Heart right ventricle (tissue), 16 donors: Measurements from ENCODE around the gene FAM20A. TPM values are rescaled to one million over a fixed set of nuclear protein-coding genes. Genes with fewer than 3 reads are reported as not detected.

Experiments
- ATAC-seq, 8 donors: fragments of 200-7000 bp; cut with Tn5 transposase; one replicate each; pipeline ENCODE4 v1.9.1; 2020; ENCODE audit warnings: mild to moderate bottlenecking in 8 of 8, moderate library complexity in 8 of 8, moderate number of reproducible peaks in 1 of 8
- DNase-seq, 2 donors: peaks; one replicate each; pipeline ENCODE4 v3.0.0-alpha.2; 2020
- H3K27ac ChIP-seq, 10 donors: fragments of 200-600 bp; sonication (generic) in 2 of 10; one replicate each; pipeline versions ENCODE4 v1.5.0 to v1.8.0; 2020 to 2022; ENCODE audit warnings: mild to moderate bottlenecking in 3 of 10
- H3K27me3 ChIP-seq, 7 donors: fragments of 200-600 bp; one replicate each; pipeline ENCODE4 v1.8.0; 2021 to 2022; ENCODE audit warnings: mild to moderate bottlenecking in 2 of 7
- H3K36me3 ChIP-seq, 9 donors: fragments of 200-600 bp; sonication (generic) in 1 of 9; one replicate each; pipeline versions ENCODE4 v1.5.0 to v1.8.0; 2020 to 2022; ENCODE audit warnings: mild to moderate bottlenecking in 2 of 9
- H3K4me1 ChIP-seq, 9 donors: fragments of 200-600 bp; sonication (generic) in 1 of 9; one replicate each; pipeline versions ENCODE4 v1.5.0 to v1.8.0; 2020 to 2022; ENCODE audit warnings: mild to moderate bottlenecking in 4 of 9
- H3K4me3 ChIP-seq, 10 donors: fragments of 200-600 bp; sonication (generic) in 2 of 10; one replicate each; pipeline versions ENCODE4 v1.5.0 to v1.8.0; 2020 to 2022; ENCODE audit warnings: mild to moderate bottlenecking in 7 of 10, moderate library complexity in 2 of 10
- H3K9me3 ChIP-seq, 11 donors: fragments of 200-600 bp in 10 of 11; sonication (generic) in 2 of 11; one replicate each; pipeline versions ENCODE4 v1.5.0 to v1.8.0; 2013 to 2022; ENCODE audit warnings: mild to moderate bottlenecking in 2 of 11, control low read depth in 1 of 11, moderate library complexity in 1 of 11
- CTCF ChIP-seq, 9 donors: fragments of 200-600 bp; sonication (generic) in 2 of 9; IDR thresholded peaks; one replicate each; pipeline versions ENCODE4 v1.5.0 to v1.8.0; 2021 to 2022; ENCODE audit warnings: antibody characterized with exemption in 9 of 9, mild to moderate bottlenecking in 5 of 9, moderate library complexity in 1 of 9
- WGBS, 2 donors: extraction: QIAGEN DNeasy Blood & Tissue Kit; methylation state at CpG; one replicate each; pipeline ENCODE4 v1.1.7; 2013; ENCODE audit warnings: inconsistent platforms in 1 of 2; 5-methylcytosine and 5-hydroxymethylcytosine counted together
- intact Hi-C, 10 donors: fragments of 100-400 bp; cut with DNase I; formaldehyde crosslinking; loops; one replicate each; pipeline versions ENCODE4 v1.11.1 to v1.14.2; 2022
- polyA plus RNA-seq, 2 donors: library from polyadenylated mRNA; stranded (reverse); fragments of 200-250 nt; gene quantifications; one replicate each; pipeline ENCODE4 v1.2.3, GENCODE V29; 2013
- total RNA-seq, 10 donors: library from RNA; stranded (reverse); fragmentation: NEBNext Ultra II Directional in 3 of 10; extraction: Animal tissue kit (Norgen Biotek cat#: 25700) in 3 of 10; gene quantifications; one replicate each; pipeline versions ENCODE4 v1.2.1 to v1.2.4, GENCODE V29; 2021 to 2023
- donor health status: Arrhythmogenic right ventricular cardiomyopathy.
- donor health status: ischemic (EF 13 %, LVEDD 7.1; RV severe dilation, severe dysfunction).
- donor health status: healthy with polysubstance abuse.
- donor health status: DM: no; HTN: yes; CAD: no.
- donor health status: DM: no; HTN: no; CAD: no.
- donor health status: ischemic (EF 25% LVEDD 6.9; RV normal size, moderate dysfunction).
- donor health status: ischemic (EF 25% LVEDD 5.7; RV mildly dilated, moderate dysfunction).
- donor health status: healthy.
- donor health status: DM: yes; HTN: yes; CAD: no.
- donor health status: Ischemic cardiomyopathy.
- donor health status: ischemic (EF 35%, LVEDD 5.7; RV mildly dilated, moderate dysfunction).
- donor health status: nonischemic (EF 11% LVEDD 7.7; RV severe dilation, severe dysfunction).
- donor health status: DM: yes; HTN: yes; CAD: no.
- donor health status: PGD.
- donor health status: ischemic (EF 29% LVEDD 5.4; RV normal size, mild dysfunction).
- donor health status: nonischemic (EF 23%, LVEDD 6.1; RV moderate dilation, normal function).

The FAM20A gene
- total and polyA plus RNA-seq, 12 donors: 3.1 to 18.1 (median 7.7) TPM

GRCh38 chr17:68512247-68512959 lies 88.8 kb downstream of the FAM20A start, which contains the start of gene PRKAR1A:
Gene PRKAR1A, plus strand, starts transcription at chr17:68512430. Its CDS starts 2,970 bp downstream, at chr17:68515400.
- WGBS, 2 donors: 1% methylated on average over 69 to 81 of the region's 81 CpGs
- H3K36me3 ChIP-seq: peaks cover 0 to 26% (median 10%) of the 10 kb centered on the region in 9 donors
- DNase-seq (peak; percentile 94 to 96), ATAC-seq (peak; percentile 91 to 96 (median 94))
- TF ChIP-seq CTCF (IDR thresholded peaks at IDR 0.05): peak in 3 of 9 donors; percentile 4 to 25 (median 11)
- peak within 1 kb of the TSS; percentile 94 to 100 (median 99) for H3K27ac ChIP-seq
- peaks cover 5 to 78% (median 55%) of the 10 kb centered on the region in 9 donors for H3K4me1 ChIP-seq
- no peaks in the 10 kb centered on the region for H3K27me3 ChIP-seq
- H3K4me3 ChIP-seq: peak within 1 kb of the TSS; percentile 65 to 90 (median 84)
- intact Hi-C loops: loop anchor here in 9 of 10 donors (1.0 to 5.0 kb wide), 6 partner anchors 40 to 56 kb away; partner anchors contain the start of gene WIPI1 (in 2 of the 9)
- H3K9me3 ChIP-seq: no peaks in the 10 kb centered on the region

GRCh38 chr17:68511671-68512246 lies 89.4 kb downstream of the FAM20A start:
- TF ChIP-seq CTCF (IDR thresholded peaks at IDR 0.05): peak in 2 of 9 donors; percentile 41 to 45

GRCh38 chr17:68511254-68511670 lies 89.9 kb downstream of the FAM20A start:
- H3K27ac ChIP-seq: peak overlapping the region; percentile 94 to 100 (median 99)
- peak in 2 of 9 donors; percentile 18 to 29 for TF ChIP-seq CTCF (IDR thresholded peaks at IDR 0.05)
- peak overlapping the region; percentile 65 to 90 (median 84) for H3K4me3 ChIP-seq
- peaks cover 5 to 71% (median 46%) of the 10 kb centered on the region in 9 donors for H3K4me1 ChIP-seq
- 6 to 15% methylated on average over 10 of the region's 10 CpGs for WGBS, 2 donors
- peaks cover 0 to 14% (median 0%) of the 10 kb centered on the region in 9 donors for H3K36me3 ChIP-seq
- intact Hi-C loops: loop anchor here in 6 of 10 donors (5.0 kb wide), 3 partner anchors 39 to 54 kb away; partner anchors contain the start of gene WIPI1 (in 1 of the 6)
- no peaks in the 10 kb centered on the region for H3K27me3 ChIP-seq
- DNase-seq: no peak
- no peaks in the 10 kb centered on the region for H3K9me3 ChIP-seq
- ATAC-seq: no peak

More at GRCh38 chr17:68511671-68512246, 89.4 kb downstream of the FAM20A start:
- peak; percentile 81 to 88 for DNase-seq
- intact Hi-C loops: loop anchor here in 9 of 10 donors (1.0 to 5.0 kb wide), 6 partner anchors 39 to 55 kb away; partner anchors contain the start of gene WIPI1 (in 2 of the 9)
- 0 to 1% methylated on average over 49 of the region's 49 CpGs for WGBS, 2 donors
- Histone ChIP-seq H3K27ac (peak overlapping the region; percentile 94 to 100 (median 99)), H3K36me3 (peaks cover 0 to 19% (median 4%) of the 10 kb centered on the region in 9 donors), H3K9me3 (no peaks in the 10 kb centered on the region), H3K27me3 (no peaks in the 10 kb centered on the region), H3K4me3 (peak overlapping the region; percentile 65 to 90 (median 84)), H3K4me1 (peaks cover 5 to 76% (median 49%) of the 10 kb centered on the region in 9 donors)
- peak; percentile 65 to 91 (median 84) for ATAC-seq
